RWPE1 (cell line): ENCODE results near the gene CT47C1.

Experiments
- CTCF ChIA-PET: fragments of 350-600 bp; sonication (Branson Sonifier 250); formaldehyde crosslinking; extraction: SDS; loops from one replicate; lab custom pipeline; 2021; lab: Yijun Ruan, JAX
- POLR2A ChIA-PET: fragments of 400-600 bp; formaldehyde crosslinking; extraction: SDS; loops from one replicate; lab custom pipeline; 2020; ENCODE audit warnings: antibody characterized with exemption; ENCODE audit not compliant: low non-redundant PET; lab: Yijun Ruan, JAX
- DNase-seq: peaks from one replicate; pipeline ENCODE4 v3.0.0; 2012; ENCODE audit warnings: low spot score
- H3K27ac ChIP-seq: fragments of 450-650 bp; 2 replicates; pipeline ENCODE4 v1.5.1; 2017
- TF ChIP-seq, protein P1 (sequence below): fragments of 450-650 bp; conservative IDR thresholded peaks from 2 replicates; pipeline ENCODE4 v1.5.1; 2017; ENCODE audit warnings: low read depth, mild to moderate bottlenecking

Gene CT47C1

DNA sequence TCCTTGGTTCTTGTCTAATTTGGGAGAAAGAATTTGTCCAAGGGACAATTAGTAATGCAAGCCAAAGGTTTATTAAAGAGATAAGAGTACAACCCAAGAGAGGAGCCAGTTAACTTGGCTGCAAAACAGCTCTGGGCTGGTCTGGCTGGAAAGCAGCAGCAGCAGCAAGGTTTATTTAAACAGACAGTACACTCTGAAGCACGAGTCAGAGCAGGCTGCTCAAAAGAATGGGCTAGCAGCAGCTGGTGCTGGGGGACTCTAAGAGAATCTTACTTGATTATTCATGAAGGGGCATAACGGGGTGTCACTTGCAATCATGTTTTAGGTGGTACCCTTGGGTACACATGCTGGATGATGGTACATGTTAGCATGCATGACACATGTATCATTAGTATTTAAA, 17.1 kb upstream of the CT47C1 start:
- POLR2A ChIA-PET, result no interaction called here
- TF ChIP-seq, protein P1, sequence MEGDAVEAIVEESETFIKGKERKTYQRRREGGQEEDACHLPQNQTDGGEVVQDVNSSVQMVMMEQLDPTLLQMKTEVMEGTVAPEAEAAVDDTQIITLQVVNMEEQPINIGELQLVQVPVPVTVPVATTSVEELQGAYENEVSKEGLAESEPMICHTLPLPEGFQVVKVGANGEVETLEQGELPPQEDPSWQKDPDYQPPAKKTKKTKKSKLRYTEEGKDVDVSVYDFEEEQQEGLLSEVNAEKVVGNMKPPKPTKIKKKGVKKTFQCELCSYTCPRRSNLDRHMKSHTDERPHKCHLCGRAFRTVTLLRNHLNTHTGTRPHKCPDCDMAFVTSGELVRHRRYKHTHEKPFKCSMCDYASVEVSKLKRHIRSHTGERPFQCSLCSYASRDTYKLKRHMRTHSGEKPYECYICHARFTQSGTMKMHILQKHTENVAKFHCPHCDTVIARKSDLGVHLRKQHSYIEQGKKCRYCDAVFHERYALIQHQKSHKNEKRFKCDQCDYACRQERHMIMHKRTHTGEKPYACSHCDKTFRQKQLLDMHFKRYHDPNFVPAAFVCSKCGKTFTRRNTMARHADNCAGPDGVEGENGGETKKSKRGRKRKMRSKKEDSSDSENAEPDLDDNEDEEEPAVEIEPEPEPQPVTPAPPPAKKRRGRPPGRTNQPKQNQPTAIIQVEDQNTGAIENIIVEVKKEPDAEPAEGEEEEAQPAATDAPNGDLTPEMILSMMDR, result no peak
- CTCF ChIA-PET, result no interaction called here
- DNase-seq, result no peak
- no peak overlapping the region for H3K27ac ChIP-seq

DNA sequence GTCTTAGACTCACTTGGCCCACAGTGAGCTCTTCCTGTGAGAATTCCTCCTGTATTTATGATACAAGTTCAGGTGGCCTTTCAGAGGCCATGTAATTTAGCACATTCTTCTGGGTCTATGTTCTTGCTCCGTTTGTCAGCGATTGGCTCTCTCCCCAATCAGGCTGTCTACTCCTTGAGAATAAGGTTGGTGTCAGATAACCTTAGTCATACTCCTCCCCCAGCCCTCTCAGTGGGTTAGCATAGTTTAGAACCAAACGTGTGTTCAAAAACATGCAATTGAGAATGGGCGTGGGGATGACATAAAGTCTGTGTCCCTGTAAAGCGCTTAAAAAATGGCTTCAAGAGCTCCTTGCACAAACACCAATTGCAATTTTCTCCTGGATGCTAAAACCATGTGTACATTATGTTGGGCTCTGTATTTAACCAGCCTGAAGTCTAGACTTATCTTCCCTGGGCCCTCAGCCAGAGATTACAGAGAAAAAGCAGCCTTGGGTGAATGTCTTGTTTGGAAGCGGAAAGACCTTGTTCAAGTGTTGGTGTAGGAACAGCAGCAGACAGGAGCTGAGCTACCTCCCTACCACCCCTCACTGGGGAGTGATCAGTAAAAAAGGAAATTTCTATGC, 9.9 kb upstream of the CT47C1 start:
- POLR2A ChIA-PET, result no interaction called here
- peak; percentile 5 for DNase-seq
- TF ChIP-seq, protein P1, result no peak
- H3K27ac ChIP-seq, result no peak overlapping the region
- CTCF ChIA-PET, result no interaction called here

DNA sequence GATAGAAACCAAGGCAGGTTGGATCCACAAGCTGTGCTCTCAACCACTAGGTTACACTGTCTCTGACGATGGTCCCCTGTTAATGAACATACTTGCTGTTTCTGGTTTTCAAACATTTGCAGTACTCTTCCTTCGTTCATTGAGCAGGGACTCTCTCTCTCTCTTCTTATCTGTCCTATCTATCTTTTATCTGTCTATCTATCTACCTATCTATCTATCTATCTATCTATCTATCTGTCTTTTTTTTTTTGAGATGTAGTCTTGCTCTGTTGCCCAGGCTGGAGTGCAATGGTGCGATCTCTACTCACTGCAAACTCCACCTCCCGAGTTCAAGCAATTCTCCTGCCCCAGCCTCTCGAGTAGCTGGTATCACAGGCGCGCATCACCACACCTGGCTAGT, 9.4 kb upstream of the CT47C1 start:
- DNase-seq, result no peak
- CTCF ChIA-PET, result no interaction called here
- TF ChIP-seq, protein P1, result no peak
- no peak overlapping the region for H3K27ac ChIP-seq
- POLR2A ChIA-PET, result no interaction called here

DNA sequence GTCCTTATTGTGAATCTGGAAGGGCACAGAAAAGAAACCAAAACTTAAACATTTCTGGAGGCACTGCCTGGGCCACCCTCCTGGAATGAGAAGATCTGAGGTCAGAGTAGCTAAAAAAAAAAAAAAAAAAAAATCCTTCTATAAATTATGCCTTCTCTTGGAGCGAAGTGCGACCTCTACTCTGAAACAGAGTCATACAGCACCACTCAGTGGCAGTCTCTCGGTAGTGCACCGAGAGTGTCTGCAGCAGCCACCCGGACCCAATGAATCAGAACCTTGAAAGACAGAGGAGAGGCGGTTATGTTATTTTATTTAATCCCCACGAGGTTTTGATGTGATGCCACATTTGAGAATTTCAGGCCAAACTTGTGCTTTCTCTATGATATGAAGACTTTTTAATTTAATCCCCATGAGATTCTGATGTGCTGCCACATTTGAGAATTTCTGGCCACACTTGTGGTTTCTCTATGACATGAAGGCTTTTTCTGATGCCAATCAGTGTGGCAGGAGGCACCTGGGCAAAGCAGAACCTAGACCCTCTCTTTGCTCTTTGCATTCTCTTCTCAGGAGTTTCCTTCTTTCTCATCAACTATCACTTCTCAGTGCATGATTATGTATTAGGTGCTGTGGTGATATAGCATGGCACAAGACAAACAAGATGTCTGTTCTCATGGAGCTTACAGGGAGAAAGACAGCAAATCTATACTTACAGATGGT, 5.6 kb upstream of the CT47C1 start:
- ChIA-PET POLR2A (no interaction called here), CTCF (interaction anchor here (0.6 to 2.1 kb wide), 6 partner anchors 62 to 449 kb away, joined by 3 to 8 read pairs (median 4); no protein-coding TSS in a partner anchor)
- peak; percentile 45 for DNase-seq
- H3K27ac ChIP-seq, result no peak overlapping the region
- TF ChIP-seq, protein P1, result peak; percentile 50

DNA sequence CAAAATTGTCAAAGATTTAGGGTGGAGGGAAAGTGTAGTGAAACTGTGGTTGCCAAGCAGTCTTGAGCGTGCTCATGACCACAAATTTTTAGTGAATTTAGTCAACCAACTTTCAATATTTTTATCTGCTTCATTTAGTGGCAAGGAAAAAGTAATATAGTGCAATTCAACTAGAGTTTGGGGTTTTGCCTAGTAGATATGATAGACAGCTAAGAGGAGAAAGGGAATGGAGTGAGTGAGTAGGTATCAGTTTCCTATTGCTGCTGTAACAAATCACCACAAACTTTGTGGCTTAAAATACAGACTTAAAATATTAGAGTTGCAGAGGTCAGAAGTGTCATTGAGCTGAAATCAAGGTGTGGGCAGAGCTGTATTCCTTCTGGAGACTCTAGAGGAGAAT, 3.7 kb upstream of the CT47C1 start:
- CTCF ChIA-PET, result no interaction called here
- no peak for DNase-seq
- TF ChIP-seq, protein P1, result no peak
- no peak overlapping the region for H3K27ac ChIP-seq
- POLR2A ChIA-PET, result no interaction called here

DNA sequence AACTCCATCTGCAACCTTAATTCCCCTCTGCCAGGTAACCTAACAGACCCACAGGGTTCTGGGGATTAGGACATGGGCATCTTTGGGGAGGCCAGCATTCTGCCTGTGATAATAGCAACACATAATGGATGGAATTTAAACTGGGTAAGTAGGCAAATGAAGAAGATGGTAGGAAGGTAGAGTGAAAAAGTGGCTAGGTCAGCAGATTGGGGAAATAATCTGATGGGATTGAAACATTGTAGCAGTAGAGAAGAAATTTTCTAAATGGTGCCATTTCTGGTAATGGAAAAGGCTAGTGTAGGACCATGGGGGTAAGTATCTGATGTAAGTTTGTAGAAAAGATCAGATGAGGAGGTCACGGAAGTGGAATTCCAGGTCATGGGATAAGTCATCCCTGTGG, 3.0 kb upstream of the CT47C1 start:
- TF ChIP-seq, protein P1, result no peak
- H3K27ac ChIP-seq, result no peak overlapping the region
- no peak for DNase-seq
- ChIA-PET POLR2A (no interaction called here), CTCF (no interaction called here)
